ENCODE results near the gene CCDC18. TPM values are rescaled to one million over a fixed set of nuclear protein-coding genes. Genes with fewer than 3 reads are reported as not detected.

CCDC18 gene
- total RNA-seq, 1 donor: 6.2 TPM

GRCh38 chr1:93179886-93180722 is 420 bp upstream of the CCDC18 start, which contains the start of gene TMED5:
TSS of gene TMED5 (minus strand) at chr1:93180413. CDS start at chr1:93180242, 171 bp downstream.
- Histone ChIP-seq H2AFZ (ENCODE audit: low read length) (peak within 1 kb of the TSS; percentile 86), H3K36me3 (ENCODE audit: insufficient read depth, low read length) (no peaks in the 10 kb centered on the region), H3K27ac (ENCODE audit: low read depth, low read length) (peak within 1 kb of the TSS; percentile 99), H3K9me3 (ENCODE audit: low read depth, low read length) (no peaks in the 10 kb centered on the region), H3K4me2 (ENCODE audit: insufficient read depth, low read length) (peak within 1 kb of the TSS; percentile 92), H3K27me3 (ENCODE audit: insufficient read depth, low read length) (no peaks in the 10 kb centered on the region), H3K79me2 (ENCODE audit: insufficient read depth, low read length) (peaks cover 66% of the 10 kb centered on the region), H4K20me1 (ENCODE audit: insufficient read depth, low read length) (peaks cover 19% of the 10 kb centered on the region), H3K4me3 (ENCODE audit: insufficient read depth, low read length) (peak within 1 kb of the TSS; percentile 94), H3K4me1 (ENCODE audit: insufficient read depth, low read length) (peaks cover 20% of the 10 kb centered on the region)
- no peak for TF ChIP-seq CTCF (IDR thresholded peaks at IDR 0.05; ENCODE audit: extremely low read depth, low read depth, low read length)
- peak; percentile 96 for DNase-seq (ENCODE audit: insufficient read length, low spot score, missing footprints)

GRCh38 chr1:93186667-93187066 is 6.1 kb downstream of the CCDC18 start:
- H3K79me2 ChIP-seq (ENCODE audit: insufficient read depth, low read length): peaks cover 24% of the 10 kb centered on the region
- H3K27ac ChIP-seq (ENCODE audit: low read depth, low read length): no peak overlapping the region
- no peaks in the 10 kb centered on the region for H3K36me3 ChIP-seq (ENCODE audit: insufficient read depth, low read length)
- no peak for DNase-seq (ENCODE audit: insufficient read length, low spot score, missing footprints)
- no peaks in the 10 kb centered on the region for H3K27me3 ChIP-seq (ENCODE audit: insufficient read depth, low read length)
- H3K4me1 ChIP-seq (ENCODE audit: insufficient read depth, low read length): peaks cover 3% of the 10 kb centered on the region
- no peak overlapping the region for H2AFZ ChIP-seq (ENCODE audit: low read length)
- no peak overlapping the region for H3K4me2 ChIP-seq (ENCODE audit: insufficient read depth, low read length)
- H4K20me1 ChIP-seq (ENCODE audit: insufficient read depth, low read length): no peaks in the 10 kb centered on the region
- H3K9me3 ChIP-seq (ENCODE audit: low read depth, low read length): no peaks in the 10 kb centered on the region
- no peak overlapping the region for H3K4me3 ChIP-seq (ENCODE audit: insufficient read depth, low read length)
- no peak for TF ChIP-seq CTCF (IDR thresholded peaks at IDR 0.05; ENCODE audit: extremely low read depth, low read depth, low read length)

GRCh38 chr1:93190432-93190831 is 9.9 kb downstream of the CCDC18 start:
- Histone ChIP-seq H3K27ac (ENCODE audit: low read depth, low read length) (no peak overlapping the region), H3K9me3 (ENCODE audit: low read depth, low read length) (no peaks in the 10 kb centered on the region), H3K4me2 (ENCODE audit: insufficient read depth, low read length) (no peak overlapping the region), H3K36me3 (ENCODE audit: insufficient read depth, low read length) (peaks cover 7% of the 10 kb centered on the region), H3K4me1 (ENCODE audit: insufficient read depth, low read length) (no peaks in the 10 kb centered on the region), H3K27me3 (ENCODE audit: insufficient read depth, low read length) (no peaks in the 10 kb centered on the region), H2AFZ (ENCODE audit: low read length) (no peak overlapping the region), H4K20me1 (ENCODE audit: insufficient read depth, low read length) (no peaks in the 10 kb centered on the region), H3K79me2 (ENCODE audit: insufficient read depth, low read length) (peaks cover under 1% of the 10 kb centered on the region), H3K4me3 (ENCODE audit: insufficient read depth, low read length) (no peak overlapping the region)
- no peak for DNase-seq (ENCODE audit: insufficient read length, low spot score, missing footprints)
- TF ChIP-seq CTCF (IDR thresholded peaks at IDR 0.05; ENCODE audit: extremely low read depth, low read depth, low read length): no peak

GRCh38 chr1:93194231-93194990 is 13.9 kb downstream of the CCDC18 start:
- Histone ChIP-seq H3K27me3 (ENCODE audit: insufficient read depth, low read length) (no peaks in the 10 kb centered on the region), H3K9me3 (ENCODE audit: low read depth, low read length) (no peaks in the 10 kb centered on the region), H3K4me3 (ENCODE audit: insufficient read depth, low read length) (no peak overlapping the region), H3K79me2 (ENCODE audit: insufficient read depth, low read length) (no peaks in the 10 kb centered on the region), H2AFZ (ENCODE audit: low read length) (no peak overlapping the region), H3K27ac (ENCODE audit: low read depth, low read length) (no peak overlapping the region), H4K20me1 (ENCODE audit: insufficient read depth, low read length) (no peaks in the 10 kb centered on the region), H3K4me1 (ENCODE audit: insufficient read depth, low read length) (no peaks in the 10 kb centered on the region), H3K4me2 (ENCODE audit: insufficient read depth, low read length) (no peak overlapping the region), H3K36me3 (ENCODE audit: insufficient read depth, low read length) (peaks cover 7% of the 10 kb centered on the region)
- no peak for DNase-seq (ENCODE audit: insufficient read length, low spot score, missing footprints)
- TF ChIP-seq CTCF (IDR thresholded peaks at IDR 0.05; ENCODE audit: extremely low read depth, low read depth, low read length): no peak
